Gastroesophageal sphincter (tissue), 3 donors: Measurements from ENCODE around the gene TPD52L1.

Experiments used
- CTCF ChIP-seq, 4 experiments: fragments of 200-600 bp in 2 of 4; fragments of 450-650 bp in 2 of 4; sonication (generic) in 1 of 4; IDR thresholded peaks; one replicate each; pipeline ENCODE4 v1.5.1; 2017 to 2019; ENCODE audit warnings: antibody characterized with exemption in 4 of 4, mild to moderate bottlenecking in 2 of 4, moderate library complexity in 2 of 4
- POLR2A ChIP-seq, 2 donors: fragments of 450-650 bp; IDR thresholded peaks; one replicate each; pipeline ENCODE4 v1.6.1; 2017; ENCODE audit warnings: antibody characterized with exemption in 2 of 2, mild to moderate bottlenecking in 2 of 2, moderate library complexity in 1 of 2
- POLR2AphosphoS5 ChIP-seq: sonication (generic); formaldehyde crosslinking; IDR thresholded peaks from one replicate; pipeline ENCODE4 v1.6.1; 2017; ENCODE audit warnings: antibody characterized with exemption

- no peak for TF ChIP-seq POLR2A (IDR thresholded peaks at IDR 0.05)
- no peak for TF ChIP-seq CTCF (IDR thresholded peaks at IDR 0.05)
- no peak for TF ChIP-seq POLR2AphosphoS5
These were observed 19.9 kb downstream of the TPD52L1 start for GRCh38 chr6:125173341-125174095.
